ENCODE data around the gene TAF9. TPM values are rescaled to one million over a fixed set of nuclear protein-coding genes. Genes with fewer than 3 reads are reported as not detected.
A peak's percentile ranks its signal among the peaks of the same experiment; 100 is the strongest.
"Not testable (repeated sequence)": the region's sequence is repeated elsewhere in the genome, so short reads cannot be mapped to it uniquely, and the experiment has no call there.

Gene TAF9
- polyA plus RNA-seq, 1 donor from 2014 or later, result 197 TPM

DNA sequence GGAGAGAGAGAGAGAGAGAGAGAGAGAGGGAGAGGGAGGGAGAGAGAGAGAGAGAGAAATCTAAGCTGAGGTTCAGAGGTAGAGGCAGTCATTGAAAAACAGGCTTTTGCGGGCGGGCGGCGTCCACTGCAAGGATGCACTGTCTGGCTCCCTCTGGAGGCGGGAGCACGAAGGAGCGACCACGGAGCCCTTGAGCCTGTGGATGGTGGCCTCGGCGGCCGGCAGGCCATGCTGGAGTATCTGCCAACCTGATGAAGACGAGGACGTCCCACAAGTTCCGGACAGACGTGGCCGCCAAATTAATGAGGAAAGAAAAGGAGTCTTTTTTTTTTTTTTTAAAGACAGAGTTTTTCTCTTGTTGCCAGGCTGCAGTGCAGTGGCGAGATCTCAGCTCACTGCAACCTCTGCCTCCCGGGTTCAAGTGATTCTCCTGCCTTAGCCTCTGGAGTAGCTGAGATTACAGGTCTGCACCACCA, 34.5 kb downstream of the TAF9 start:
- Histone ChIP-seq H3K4me2 (ENCODE audit: low read length) (no peak overlapping the region), H4K20me1 (ENCODE audit: insufficient read depth) (no peaks in the 10 kb centered on the region), H3K36me3 (ENCODE audit: insufficient read depth, low read length) (no peaks in the 10 kb centered on the region), H3K79me2 (replicated peaks; ENCODE audit: insufficient read depth, low read length) (no peaks in the 10 kb centered on the region), H3K9me2 (ENCODE audit: insufficient read depth, low read length) (no peaks in the 10 kb centered on the region), H3K9me3 (ENCODE audit: low read length) (no peaks in the 10 kb centered on the region), H3F3A (ENCODE audit: insufficient read depth, low read length, poor library complexity, severe bottlenecking) (no peaks in the 10 kb centered on the region), H3K4me3 (ENCODE audit: low read length) (no peak overlapping the region), H3K27me3 (ENCODE audit: insufficient read depth, low read depth, low read length) (no peaks in the 10 kb centered on the region), H2AFZ (ENCODE audit: low read depth, low read length) (no peak overlapping the region), H3K9ac (ENCODE audit: low read length) (no peak overlapping the region), H3K27ac (ENCODE audit: low read length) (no peak overlapping the region)
- TF ChIP-seq TAF1 (IDR thresholded peaks at IDR 0.05; ENCODE audit: low read depth), result no peak
- no peak for TF ChIP-seq POLR2AphosphoS5 (IDR thresholded peaks at IDR 0.05)
- no peak for TF ChIP-seq EZH2 (IDR thresholded peaks at IDR 0.05; ENCODE audit: borderline replicate concordance, insufficient read depth, low read length, poor library complexity, severe bottlenecking)
- peak; percentile 25 for TF ChIP-seq RAD21 (conservative IDR thresholded peaks at IDR 0.05)
- TF ChIP-seq, protein P1, sequence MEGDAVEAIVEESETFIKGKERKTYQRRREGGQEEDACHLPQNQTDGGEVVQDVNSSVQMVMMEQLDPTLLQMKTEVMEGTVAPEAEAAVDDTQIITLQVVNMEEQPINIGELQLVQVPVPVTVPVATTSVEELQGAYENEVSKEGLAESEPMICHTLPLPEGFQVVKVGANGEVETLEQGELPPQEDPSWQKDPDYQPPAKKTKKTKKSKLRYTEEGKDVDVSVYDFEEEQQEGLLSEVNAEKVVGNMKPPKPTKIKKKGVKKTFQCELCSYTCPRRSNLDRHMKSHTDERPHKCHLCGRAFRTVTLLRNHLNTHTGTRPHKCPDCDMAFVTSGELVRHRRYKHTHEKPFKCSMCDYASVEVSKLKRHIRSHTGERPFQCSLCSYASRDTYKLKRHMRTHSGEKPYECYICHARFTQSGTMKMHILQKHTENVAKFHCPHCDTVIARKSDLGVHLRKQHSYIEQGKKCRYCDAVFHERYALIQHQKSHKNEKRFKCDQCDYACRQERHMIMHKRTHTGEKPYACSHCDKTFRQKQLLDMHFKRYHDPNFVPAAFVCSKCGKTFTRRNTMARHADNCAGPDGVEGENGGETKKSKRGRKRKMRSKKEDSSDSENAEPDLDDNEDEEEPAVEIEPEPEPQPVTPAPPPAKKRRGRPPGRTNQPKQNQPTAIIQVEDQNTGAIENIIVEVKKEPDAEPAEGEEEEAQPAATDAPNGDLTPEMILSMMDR (IDR thresholded peaks at IDR 0.05; ENCODE audit: poor library complexity, severe bottlenecking), result peak; percentile 54
- peak; percentile 33 for TF ChIP-seq SMC3 (conservative IDR thresholded peaks at IDR 0.05; ENCODE audit: poor library complexity)
- no peak for TF ChIP-seq MXI1 (conservative IDR thresholded peaks at IDR 0.05; ENCODE audit: poor library complexity, severe bottlenecking)

DNA sequence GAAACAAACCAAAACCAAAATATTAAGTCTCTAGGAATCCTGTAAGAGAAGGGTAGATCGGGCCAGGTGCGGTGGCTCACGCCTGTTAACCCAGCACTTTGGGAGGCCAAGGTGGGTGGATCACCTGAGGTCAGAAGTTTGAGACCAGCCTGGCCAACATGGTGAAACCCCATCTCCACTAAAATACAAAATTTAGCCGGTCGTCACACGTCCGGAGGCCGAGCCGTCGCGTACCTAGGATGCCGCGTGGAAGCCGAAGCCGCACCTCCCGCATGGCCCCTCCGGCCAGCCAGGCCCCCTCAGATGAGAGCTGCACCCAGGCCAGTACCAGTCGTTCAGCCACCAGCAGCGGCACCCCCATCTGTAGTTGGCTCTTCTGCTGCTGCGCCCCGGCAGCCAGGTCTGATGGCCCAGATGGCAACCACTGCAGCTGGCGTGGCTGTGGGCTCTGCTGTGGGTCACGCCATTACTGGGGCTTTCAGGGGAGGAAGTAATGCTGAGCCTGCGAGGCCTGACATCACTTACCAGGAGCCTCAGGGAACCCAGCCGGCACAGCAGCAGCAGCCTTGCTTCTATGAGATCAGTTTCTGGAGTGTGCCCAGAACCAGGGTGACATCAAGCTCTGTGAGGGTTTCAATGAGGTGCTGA, 35.5 kb downstream of the TAF9 start:
- H3K9ac ChIP-seq (ENCODE audit: low read length); H3K79me2 ChIP-seq (replicated peaks; ENCODE audit: insufficient read depth, low read length); H3K4me2 ChIP-seq (ENCODE audit: low read length); H4K20me1 ChIP-seq (ENCODE audit: insufficient read depth); H3K36me3 ChIP-seq (ENCODE audit: insufficient read depth, low read length); H3K27me3 ChIP-seq (ENCODE audit: insufficient read depth, low read depth, low read length); H3K4me3 ChIP-seq (ENCODE audit: low read length); H3K27ac ChIP-seq (ENCODE audit: low read length); H3F3A ChIP-seq (ENCODE audit: insufficient read depth, low read length, poor library complexity, severe bottlenecking); H3K9me3 ChIP-seq (ENCODE audit: low read length); H3K9me2 ChIP-seq (ENCODE audit: insufficient read depth, low read length); H2AFZ ChIP-seq (ENCODE audit: low read depth, low read length): not testable (repeated sequence)

- Histone ChIP-seq H3F3A (ENCODE audit: insufficient read depth, low read length, poor library complexity, severe bottlenecking) (no peaks in the 10 kb centered on the region), H2AFZ (ENCODE audit: low read depth, low read length) (no peak overlapping the region), H3K9ac (ENCODE audit: low read length) (no peak overlapping the region), H3K27me3 (ENCODE audit: insufficient read depth, low read depth, low read length) (no peaks in the 10 kb centered on the region), H3K79me2 (replicated peaks; ENCODE audit: insufficient read depth, low read length) (no peaks in the 10 kb centered on the region), H3K4me3 (ENCODE audit: low read length) (peak overlapping the region; percentile 56), H4K20me1 (ENCODE audit: insufficient read depth) (no peaks in the 10 kb centered on the region), H3K9me3 (ENCODE audit: low read length) (no peaks in the 10 kb centered on the region), H3K4me2 (ENCODE audit: low read length) (no peak overlapping the region), H3K36me3 (ENCODE audit: insufficient read depth, low read length) (no peaks in the 10 kb centered on the region), H3K27ac (ENCODE audit: low read length) (no peak overlapping the region), H3K9me2 (ENCODE audit: insufficient read depth, low read length) (no peaks in the 10 kb centered on the region)
- TF ChIP-seq SMC3 (conservative IDR thresholded peaks at IDR 0.05; ENCODE audit: poor library complexity), result no peak
- TF ChIP-seq, protein P2, sequence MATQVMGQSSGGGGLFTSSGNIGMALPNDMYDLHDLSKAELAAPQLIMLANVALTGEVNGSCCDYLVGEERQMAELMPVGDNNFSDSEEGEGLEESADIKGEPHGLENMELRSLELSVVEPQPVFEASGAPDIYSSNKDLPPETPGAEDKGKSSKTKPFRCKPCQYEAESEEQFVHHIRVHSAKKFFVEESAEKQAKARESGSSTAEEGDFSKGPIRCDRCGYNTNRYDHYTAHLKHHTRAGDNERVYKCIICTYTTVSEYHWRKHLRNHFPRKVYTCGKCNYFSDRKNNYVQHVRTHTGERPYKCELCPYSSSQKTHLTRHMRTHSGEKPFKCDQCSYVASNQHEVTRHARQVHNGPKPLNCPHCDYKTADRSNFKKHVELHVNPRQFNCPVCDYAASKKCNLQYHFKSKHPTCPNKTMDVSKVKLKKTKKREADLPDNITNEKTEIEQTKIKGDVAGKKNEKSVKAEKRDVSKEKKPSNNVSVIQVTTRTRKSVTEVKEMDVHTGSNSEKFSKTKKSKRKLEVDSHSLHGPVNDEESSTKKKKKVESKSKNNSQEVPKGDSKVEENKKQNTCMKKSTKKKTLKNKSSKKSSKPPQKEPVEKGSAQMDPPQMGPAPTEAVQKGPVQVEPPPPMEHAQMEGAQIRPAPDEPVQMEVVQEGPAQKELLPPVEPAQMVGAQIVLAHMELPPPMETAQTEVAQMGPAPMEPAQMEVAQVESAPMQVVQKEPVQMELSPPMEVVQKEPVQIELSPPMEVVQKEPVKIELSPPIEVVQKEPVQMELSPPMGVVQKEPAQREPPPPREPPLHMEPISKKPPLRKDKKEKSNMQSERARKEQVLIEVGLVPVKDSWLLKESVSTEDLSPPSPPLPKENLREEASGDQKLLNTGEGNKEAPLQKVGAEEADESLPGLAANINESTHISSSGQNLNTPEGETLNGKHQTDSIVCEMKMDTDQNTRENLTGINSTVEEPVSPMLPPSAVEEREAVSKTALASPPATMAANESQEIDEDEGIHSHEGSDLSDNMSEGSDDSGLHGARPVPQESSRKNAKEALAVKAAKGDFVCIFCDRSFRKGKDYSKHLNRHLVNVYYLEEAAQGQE (IDR thresholded peaks at IDR 0.05; ENCODE audit: borderline replicate concordance), result no peak
- no peak for TF ChIP-seq RAD21 (conservative IDR thresholded peaks at IDR 0.05)
- no peak for TF ChIP-seq EP300 (conservative IDR thresholded peaks at IDR 0.05; ENCODE audit: poor library complexity, severe bottlenecking)
- no peak for TF ChIP-seq POLR2AphosphoS5 (IDR thresholded peaks at IDR 0.05)
- TF ChIP-seq TAF1 (IDR thresholded peaks at IDR 0.05; ENCODE audit: low read depth), result no peak
- TF ChIP-seq EZH2 (IDR thresholded peaks at IDR 0.05; ENCODE audit: borderline replicate concordance, insufficient read depth, low read length, poor library complexity, severe bottlenecking), result no peak
- TF ChIP-seq, protein P1 (IDR thresholded peaks at IDR 0.05; ENCODE audit: poor library complexity, severe bottlenecking), result no peak
- no peak for TF ChIP-seq MXI1 (conservative IDR thresholded peaks at IDR 0.05; ENCODE audit: poor library complexity, severe bottlenecking)
Observed at GRCh38 chr5:69331528-69332445, 37.5 kb downstream of the TAF9 start.
